IPS DF 6.9 (cell line): ENCODE measurements around the gene ATP5F1D.

ENCODE experiments used
- DNase-seq: peaks from one replicate; pipeline ENCODE4 v3.0.0-alpha.2; 2013; ENCODE audit warnings: low read depth, low spot score
- H3K27ac ChIP-seq: one replicate; pipeline ENCODE4 v1.5.1; 2013; ENCODE audit warnings: low read length, control low read depth
- H3K27me3 ChIP-seq: 2 replicates; pipeline ENCODE4 v1.6.1; 2013; ENCODE audit warnings: mild to moderate bottlenecking, low read length; ENCODE audit not compliant: control insufficient read depth, insufficient read depth
- H3K36me3 ChIP-seq: 2 replicates; pipeline ENCODE4 v1.6.1; 2013; ENCODE audit warnings: low read length; ENCODE audit not compliant: control insufficient read depth, insufficient read depth
- H3K4me1 ChIP-seq: 2 replicates; pipeline ENCODE4 v1.6.1; 2013; ENCODE audit warnings: low read length; ENCODE audit not compliant: control insufficient read depth, insufficient read depth
- H3K4me3 ChIP-seq: 2 replicates; pipeline ENCODE4 v1.5.1; 2013; ENCODE audit warnings: mild to moderate bottlenecking, low read length
- H3K9me3 ChIP-seq: 2 replicates; pipeline ENCODE4 v1.6.1; 2013; ENCODE audit warnings: low read length, inconsistent platforms; ENCODE audit not compliant: control insufficient read depth, insufficient read depth
- WGBS: extraction: QIAGEN DNeasy Blood & Tissue Kit; methylation state at CpG from one replicate; pipeline ENCODE4 v1.1.7; 2013; ENCODE audit warnings: mixed read lengths, missing lambda C conversion rate; ENCODE audit not compliant: insufficient read length, insufficient coverage; 5-methylcytosine and 5-hydroxymethylcytosine counted together

Gene ATP5F1D

GRCh38 chr19:1234051-1234954 lies 7.2 kb upstream of the ATP5F1D start:
- DNase-seq = no peak
- Histone ChIP-seq H3K4me1 (peaks cover 3% of the 10 kb centered on the region; the same call in 1 of the 2 replicates), H3K27ac (no peak overlapping the region), H3K4me3 (no peak overlapping the region), H3K36me3 (peaks cover 39% of the 10 kb centered on the region), H3K27me3 (no peaks in the 10 kb centered on the region), H3K9me3 (no peaks in the 10 kb centered on the region)
- WGBS = no CpG with 5 or more reads among the region's 45 CpGs

- Histone ChIP-seq H3K4me1 (peaks cover 5% of the 10 kb centered on the region; the same call in 1 of the 2 replicates), H3K4me3 (no peak overlapping the region), H3K27ac (no peak overlapping the region), H3K27me3 (no peaks in the 10 kb centered on the region), H3K36me3 (peaks cover 33% of the 10 kb centered on the region), H3K9me3 (no peaks in the 10 kb centered on the region)
- no peak for DNase-seq
- no CpG with 5 or more reads among the region's 43 CpGs for WGBS
These were observed 6.6 kb upstream of the ATP5F1D start for GRCh38 chr19:1234955-1235380.

GRCh38 chr19:1235625-1236538 lies 5.7 kb upstream of the ATP5F1D start:
- Histone ChIP-seq H3K9me3 (no peaks in the 10 kb centered on the region), H3K4me1 (peaks cover 5% of the 10 kb centered on the region; the same call in 1 of the 2 replicates), H3K4me3 (peak overlapping the region; percentile 14; the same call in 1 of the 2 replicates), H3K27ac (no peak overlapping the region), H3K27me3 (no peaks in the 10 kb centered on the region), H3K36me3 (peaks cover 29% of the 10 kb centered on the region)
- WGBS = no CpG with 5 or more reads among the region's 39 CpGs
- DNase-seq = no peak

- H3K4me3 ChIP-seq = peak overlapping the region; percentile 77
These were observed 5.0 kb upstream of the ATP5F1D start for GRCh38 chr19:1236576-1236975.

GRCh38 chr19:1237027-1237659 lies 4.4 kb upstream of the ATP5F1D start:
- peak overlapping the region; percentile 77 for H3K4me3 ChIP-seq
- WGBS = no CpG with 5 or more reads among the region's 60 CpGs
- H3K27ac ChIP-seq = no peak overlapping the region
- no peaks in the 10 kb centered on the region for H3K9me3 ChIP-seq
- peaks cover 29% of the 10 kb centered on the region for H3K36me3 ChIP-seq
- DNase-seq = no peak
- H3K27me3 ChIP-seq = no peaks in the 10 kb centered on the region
- H3K4me1 ChIP-seq = peaks cover 5% of the 10 kb centered on the region; the same call in 1 of the 2 replicates

More at GRCh38 chr19:1236576-1236975, 5.0 kb upstream of the ATP5F1D start:
- no CpG with 5 or more reads among the region's 42 CpGs for WGBS
- no peaks in the 10 kb centered on the region for H3K27me3 ChIP-seq
- peaks cover 29% of the 10 kb centered on the region for H3K36me3 ChIP-seq
- no peak for DNase-seq
- no peak overlapping the region for H3K27ac ChIP-seq
- no peaks in the 10 kb centered on the region for H3K9me3 ChIP-seq
- peaks cover 5% of the 10 kb centered on the region; the same call in 1 of the 2 replicates for H3K4me1 ChIP-seq

GRCh38 chr19:1237754-1238368 lies 3.7 kb upstream of the ATP5F1D start, which contains the start of gene CBARP:
Gene CBARP, minus strand, starts transcription at chr19:1238005. Its CDS starts 1,905 bp downstream, at chr19:1236100.
- peak within 1 kb of the TSS; percentile 77 for H3K4me3 ChIP-seq
- no peak within 1 kb of the TSS for H3K27ac ChIP-seq

GRCh38 chr19:1238369-1239303 lies 2.9 kb upstream of the ATP5F1D start:
- WGBS = no CpG with 5 or more reads among the region's 34 CpGs
- DNase-seq = no peak
- Histone ChIP-seq H3K9me3 (no peaks in the 10 kb centered on the region), H3K4me1 (peaks cover 7% of the 10 kb centered on the region), H3K36me3 (peaks cover 21% of the 10 kb centered on the region), H3K27ac (no peak overlapping the region), H3K4me3 (peak overlapping the region; percentile 77; the same call in 1 of the 2 replicates), H3K27me3 (no peaks in the 10 kb centered on the region)

More at GRCh38 chr19:1237754-1238368, 3.7 kb upstream of the ATP5F1D start, which contains the start of gene CBARP:
- Histone ChIP-seq H3K36me3 (peaks cover 28% of the 10 kb centered on the region), H3K4me1 (peaks cover 7% of the 10 kb centered on the region), H3K27me3 (no peaks in the 10 kb centered on the region), H3K9me3 (no peaks in the 10 kb centered on the region)
- no peak for DNase-seq
- WGBS = no CpG with 5 or more reads among the region's 87 CpGs

GRCh38 chr19:1239420-1239795 lies 2.1 kb upstream of the ATP5F1D start:
- Histone ChIP-seq H3K4me3 (no peak overlapping the region), H3K4me1 (peaks cover 7% of the 10 kb centered on the region), H3K36me3 (peaks cover 14% of the 10 kb centered on the region), H3K27me3 (no peaks in the 10 kb centered on the region), H3K9me3 (no peaks in the 10 kb centered on the region), H3K27ac (no peak overlapping the region)
- no peak for DNase-seq
- no CpG with 5 or more reads among the region's 11 CpGs for WGBS
